AG08396 (cell line): ENCODE measurements around the gene ALK.

Source experiments
- DNase-seq: peaks from one replicate; pipeline ENCODE4 v3.0.0; 2012; ENCODE audit warnings: low spot score, mixed read lengths

Gene ALK

DNA sequence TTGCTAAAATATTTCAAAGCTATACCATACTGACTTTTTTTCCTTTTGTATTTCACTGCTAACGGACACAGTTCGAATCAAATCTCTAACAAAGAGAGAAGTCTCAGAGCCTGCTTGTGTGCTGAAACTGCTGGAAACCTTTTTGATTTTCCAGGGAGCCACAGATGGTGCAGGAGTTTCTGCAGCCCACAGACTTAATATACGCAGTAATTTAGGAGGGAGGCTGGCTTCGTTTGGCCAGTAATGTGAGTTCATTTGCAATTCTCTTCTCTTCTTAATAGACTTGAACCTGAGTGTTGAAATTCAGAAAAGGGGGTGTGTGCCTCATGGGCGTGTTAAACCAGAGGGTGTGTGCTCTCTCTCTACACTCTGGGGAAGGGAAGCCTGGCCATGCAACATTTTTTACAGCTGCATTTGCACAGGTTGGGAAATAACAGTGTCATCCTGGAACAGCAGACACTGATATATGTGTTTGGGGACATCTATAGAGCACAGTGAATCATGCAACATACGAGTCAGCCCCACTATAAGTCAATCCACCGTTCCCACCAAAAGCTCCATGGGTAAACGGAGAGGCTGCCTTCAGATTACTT is 473.2 kb downstream of the ALK start:
- no peak for DNase-seq

DNA sequence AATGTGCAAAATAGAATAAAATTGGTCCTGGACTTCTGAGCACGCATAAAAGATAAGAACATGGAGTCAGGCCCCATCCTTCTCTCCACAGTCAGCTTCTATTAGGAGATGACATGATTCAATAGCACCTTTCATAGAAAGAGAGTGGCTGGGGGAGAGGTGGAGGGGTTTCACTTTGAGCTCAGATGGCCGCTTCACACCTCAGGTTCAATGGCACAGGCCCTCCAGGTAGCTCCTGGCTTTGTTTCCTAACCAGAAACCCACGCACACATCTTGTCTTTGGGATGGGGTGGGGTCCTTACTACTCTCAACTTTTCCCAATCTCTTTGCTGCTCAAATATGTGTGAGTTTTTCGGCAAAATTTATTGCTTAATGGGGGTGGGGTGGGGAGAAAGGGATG is 473.9 kb downstream of the ALK start:
- no peak for DNase-seq

DNA sequence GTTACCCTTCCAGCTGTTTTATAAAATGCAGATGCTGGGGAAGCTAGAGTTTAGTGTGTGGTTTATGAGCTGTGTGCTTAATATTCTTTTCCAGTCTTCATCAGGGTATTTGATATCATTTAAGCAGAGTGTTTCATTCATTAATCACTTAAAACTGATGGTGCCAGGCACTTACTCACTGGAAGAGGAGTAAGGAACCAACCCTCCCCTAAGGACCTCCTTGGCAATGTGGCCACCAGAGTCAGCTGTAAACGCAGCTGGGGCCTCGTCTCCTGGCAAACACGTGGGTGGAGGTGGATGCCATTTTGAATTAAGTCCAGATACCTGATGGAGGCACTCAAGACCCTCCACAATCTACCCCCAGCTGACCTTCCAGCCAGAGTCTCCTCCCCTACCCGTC is 474.5 kb downstream of the ALK start:
- DNase-seq: no peak

DNA sequence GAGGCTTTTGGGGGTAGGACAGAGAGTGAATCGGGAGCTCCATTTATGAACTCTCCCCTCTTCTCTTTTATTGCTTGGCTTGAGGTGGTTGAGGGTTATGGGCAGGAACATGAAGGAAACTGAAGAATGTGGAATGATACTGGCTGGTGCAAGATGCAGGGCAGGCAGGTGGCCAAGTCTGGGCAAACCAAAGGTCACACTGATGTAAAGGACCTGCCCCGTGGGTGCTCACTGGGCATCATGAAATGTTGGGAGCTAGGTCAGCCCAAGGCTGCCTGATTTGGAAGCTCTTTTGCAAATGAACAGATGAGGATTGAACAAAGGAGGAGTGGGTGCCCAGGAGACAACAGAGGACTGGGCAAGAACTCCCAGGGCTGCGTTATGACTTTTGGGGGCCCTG is 477.2 kb downstream of the ALK start:
- no peak for DNase-seq

DNA sequence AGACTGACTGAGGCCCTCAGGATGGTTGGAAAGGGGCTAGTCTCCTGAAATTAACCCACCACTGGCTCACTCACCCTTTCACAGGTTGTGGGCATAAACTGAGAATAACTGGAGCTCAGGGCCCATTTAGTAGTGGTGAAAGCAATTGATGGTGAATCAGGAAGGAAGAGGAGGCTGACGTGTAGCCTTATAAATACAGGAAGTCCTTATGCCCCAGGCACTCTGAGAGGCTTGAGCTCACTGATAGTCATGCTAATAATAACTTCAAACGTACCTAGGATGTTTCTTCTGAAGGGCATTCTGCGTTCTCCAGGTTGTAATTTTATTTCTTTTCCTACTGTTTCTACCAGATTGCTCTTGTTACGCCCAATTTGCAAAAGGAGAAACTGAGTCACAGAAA is 477.8 kb downstream of the ALK start:
- no peak for DNase-seq

DNA sequence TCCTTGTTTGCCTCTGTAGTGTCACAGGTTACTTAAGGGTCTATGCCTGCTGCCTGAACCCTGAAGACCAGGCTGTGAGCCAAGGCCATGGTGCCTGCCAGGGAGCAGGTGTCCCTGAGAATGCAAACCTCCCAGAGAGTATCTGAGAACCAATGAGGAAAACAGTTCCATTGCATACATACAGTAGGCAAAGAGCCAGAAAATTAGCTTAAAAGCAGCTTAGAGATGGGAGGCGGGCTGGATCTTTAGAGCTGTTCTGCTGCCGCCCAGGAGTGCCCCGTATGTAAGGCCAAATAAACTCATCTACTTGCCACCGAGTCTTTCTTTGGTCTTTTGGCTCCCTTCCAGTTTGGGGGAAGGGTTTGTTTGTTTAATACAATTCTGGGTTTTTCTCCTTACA is 478.2 kb downstream of the ALK start:
- no peak for DNase-seq

DNA sequence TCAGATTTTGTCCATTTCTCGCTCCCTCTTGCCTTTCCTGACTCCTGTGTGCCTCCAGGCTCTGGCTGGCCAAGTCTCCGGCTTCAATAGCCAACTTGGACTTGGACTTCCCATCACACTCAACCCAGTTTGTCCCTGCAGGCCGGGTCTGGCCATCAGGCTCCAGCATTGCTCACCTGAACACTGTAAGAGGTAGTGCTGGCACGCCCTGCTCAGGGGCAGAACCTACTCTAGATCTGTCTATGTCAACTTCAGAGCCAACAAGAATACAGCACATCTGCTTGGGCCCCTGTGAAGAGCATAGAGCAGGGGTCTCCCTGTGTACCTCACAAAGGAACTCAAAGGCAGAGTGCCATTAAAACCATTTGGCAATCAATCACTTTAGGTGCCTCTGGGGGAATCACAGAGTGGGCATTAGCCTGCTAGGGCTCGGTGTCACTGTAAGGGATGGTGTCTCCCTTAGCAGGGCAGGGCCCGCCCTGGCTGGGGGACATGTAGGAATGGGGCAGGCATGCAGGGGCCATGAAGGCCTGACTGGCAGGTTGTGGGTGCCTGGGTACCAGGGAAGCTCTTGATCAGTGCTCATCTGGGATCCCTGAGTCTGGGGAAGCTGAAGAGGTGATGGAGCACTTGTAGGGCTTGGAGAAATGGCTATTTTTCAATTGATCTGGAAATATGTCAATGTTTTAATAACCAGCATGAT is 480.3 kb downstream of the ALK start:
- no peak for DNase-seq

DNA sequence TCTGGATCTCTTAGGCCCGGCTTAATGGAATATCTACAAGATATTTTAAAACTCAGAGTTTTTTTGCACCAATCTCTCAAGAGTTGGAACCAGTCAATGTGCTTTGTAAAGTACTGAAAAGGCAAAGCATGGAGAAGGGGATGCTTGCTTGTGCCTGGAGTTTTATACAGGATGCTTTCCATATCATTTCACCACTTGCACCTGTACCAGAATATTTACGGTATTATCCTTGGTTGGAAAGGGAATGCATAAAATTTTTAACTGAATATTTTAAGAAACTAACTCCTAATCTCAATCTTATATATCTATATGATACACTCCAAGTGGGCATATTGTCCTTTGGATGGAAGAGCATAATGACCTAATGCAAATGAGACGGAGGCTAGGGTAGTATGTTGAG is 487.5 kb downstream of the ALK start:
- DNase-seq: no peak

DNA sequence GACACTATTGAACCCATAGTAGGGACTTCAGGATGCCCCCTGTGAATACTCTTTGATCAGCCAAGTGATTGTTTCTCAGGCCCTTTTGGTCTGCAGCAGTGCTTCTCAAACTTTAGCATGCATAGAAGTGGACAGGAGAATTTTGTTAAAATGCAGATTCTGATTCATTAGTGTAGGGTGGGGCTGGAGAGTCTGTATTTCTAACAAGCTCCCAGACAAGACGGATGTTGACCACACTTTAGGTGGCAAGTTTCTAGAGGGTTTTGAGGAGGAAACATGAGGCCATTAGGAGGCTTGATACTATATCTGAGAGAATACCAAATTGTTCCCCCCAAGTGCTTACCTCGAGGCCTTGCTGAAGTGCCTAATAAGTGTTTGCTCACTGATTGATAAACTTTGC is 488.3 kb downstream of the ALK start:
- DNase-seq: no peak

DNA sequence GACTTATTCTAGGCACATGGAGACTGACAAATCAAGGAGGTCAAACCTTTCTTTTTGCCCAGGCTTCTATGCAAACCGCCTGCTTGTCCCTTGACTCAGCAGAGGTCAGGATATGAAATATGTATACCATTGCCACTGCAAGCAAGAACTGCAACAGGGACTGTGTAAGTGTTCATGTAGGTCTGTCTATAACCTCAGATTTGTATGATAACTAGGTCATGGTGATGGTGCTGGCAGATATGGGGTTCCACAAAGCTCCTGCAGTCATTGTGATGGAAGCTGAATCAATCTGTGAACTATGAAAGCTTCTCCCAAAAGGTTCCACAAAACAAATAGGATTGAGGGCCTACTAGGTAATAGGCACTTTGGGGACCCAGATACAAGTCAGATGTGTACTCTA is 489.9 kb downstream of the ALK start:
- DNase-seq: no peak

DNA sequence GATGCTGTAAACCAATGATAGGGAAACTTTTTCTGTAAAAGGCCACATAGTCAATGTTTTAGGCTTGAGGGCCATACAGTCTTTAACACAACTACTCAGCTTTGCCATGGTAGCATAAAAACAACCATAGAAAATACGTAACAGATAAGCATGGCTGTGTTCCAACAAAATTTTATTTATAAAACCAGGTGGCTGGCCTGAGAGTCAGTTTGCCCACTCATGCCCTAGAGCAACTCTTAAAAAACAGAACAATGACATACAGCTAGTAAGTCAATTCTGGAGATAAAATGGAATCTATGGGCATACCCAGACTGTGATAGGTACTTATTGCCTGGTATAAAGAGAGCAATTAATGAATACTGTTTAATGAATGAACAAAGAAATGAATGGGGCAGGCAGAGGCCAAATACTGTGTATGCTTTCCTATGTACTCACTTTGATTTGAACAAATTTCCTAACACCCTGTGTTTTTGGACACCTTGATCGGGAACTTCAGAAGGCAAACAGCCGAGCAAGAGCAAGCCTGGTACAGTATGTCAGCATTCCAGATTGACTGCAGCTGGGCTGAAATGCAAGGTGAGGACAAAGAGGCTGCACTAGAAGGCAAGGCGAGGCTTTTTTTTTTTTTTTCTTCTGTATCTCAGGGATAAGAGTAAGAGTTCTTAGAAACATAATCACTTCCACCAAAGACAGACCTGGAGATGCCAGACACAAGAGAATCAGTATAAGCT is 490.8 kb downstream of the ALK start:
- DNase-seq: no peak

DNA sequence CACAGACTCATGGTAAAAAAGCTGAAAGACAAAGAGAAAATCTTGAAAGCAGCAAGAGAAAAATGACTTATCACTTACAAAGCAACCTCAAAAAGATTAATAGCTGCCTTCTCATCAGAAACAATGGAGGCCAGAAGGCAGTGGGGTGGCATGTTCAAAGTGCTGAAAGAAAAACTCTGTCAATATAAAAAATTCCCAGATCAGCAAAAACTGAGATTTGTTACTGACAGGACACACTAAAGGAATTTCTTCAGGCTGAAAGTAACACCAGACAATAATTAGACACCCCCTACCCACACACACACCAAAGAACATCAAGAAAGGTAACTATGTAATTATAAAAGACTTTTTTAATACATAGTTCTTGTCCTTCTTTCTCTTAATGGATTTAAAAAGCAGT is 495.0 kb downstream of the ALK start:
- no peak for DNase-seq

DNA sequence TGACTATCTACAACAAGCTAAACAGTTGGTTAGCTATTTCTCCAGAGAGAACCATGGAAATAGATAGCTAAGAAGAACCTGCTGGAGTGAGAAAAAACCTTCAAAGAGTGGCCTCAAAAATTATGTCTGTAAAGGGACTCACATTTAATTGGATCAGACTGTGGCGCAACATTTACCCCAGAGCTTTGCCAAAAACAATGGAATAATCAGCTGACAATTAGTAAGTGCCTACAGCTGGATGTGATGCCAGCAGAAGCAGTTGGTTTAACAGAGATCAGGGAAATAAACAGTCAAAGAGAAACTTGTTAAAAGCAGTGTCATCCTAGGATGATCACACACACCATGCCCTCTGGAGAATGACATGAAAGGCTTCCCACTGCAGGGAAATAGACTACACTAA is 495.5 kb downstream of the ALK start:
- no peak for DNase-seq

DNA sequence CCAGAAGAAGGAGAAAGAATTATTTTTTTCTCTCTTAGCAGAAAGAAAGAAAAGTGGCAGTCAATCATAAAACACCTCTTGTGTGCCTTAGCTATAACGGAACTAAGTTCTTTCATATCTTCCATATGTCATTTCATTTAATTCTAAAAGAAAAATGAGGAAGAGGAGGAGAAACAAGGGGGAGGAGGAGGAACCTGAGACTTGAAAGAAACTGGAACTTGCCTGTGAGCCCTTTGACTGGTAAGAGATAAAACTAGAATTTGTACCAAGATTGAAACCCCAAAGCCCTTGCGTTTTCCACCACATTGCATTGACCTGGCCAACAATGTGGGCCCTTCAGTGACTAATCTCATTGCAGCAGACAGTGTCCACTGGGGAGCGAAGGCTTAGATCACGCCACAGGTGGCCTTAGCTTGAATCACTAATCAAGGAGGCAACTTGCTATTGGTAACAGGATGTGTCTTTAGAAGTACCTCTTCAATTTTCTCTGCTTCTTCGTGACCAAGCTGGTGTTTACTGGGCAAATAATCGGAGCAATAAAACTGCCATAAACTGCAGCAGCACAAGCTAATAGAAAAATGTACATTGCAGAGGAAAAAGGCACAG is 498.2 kb downstream of the ALK start:
- DNase-seq: no peak

DNA sequence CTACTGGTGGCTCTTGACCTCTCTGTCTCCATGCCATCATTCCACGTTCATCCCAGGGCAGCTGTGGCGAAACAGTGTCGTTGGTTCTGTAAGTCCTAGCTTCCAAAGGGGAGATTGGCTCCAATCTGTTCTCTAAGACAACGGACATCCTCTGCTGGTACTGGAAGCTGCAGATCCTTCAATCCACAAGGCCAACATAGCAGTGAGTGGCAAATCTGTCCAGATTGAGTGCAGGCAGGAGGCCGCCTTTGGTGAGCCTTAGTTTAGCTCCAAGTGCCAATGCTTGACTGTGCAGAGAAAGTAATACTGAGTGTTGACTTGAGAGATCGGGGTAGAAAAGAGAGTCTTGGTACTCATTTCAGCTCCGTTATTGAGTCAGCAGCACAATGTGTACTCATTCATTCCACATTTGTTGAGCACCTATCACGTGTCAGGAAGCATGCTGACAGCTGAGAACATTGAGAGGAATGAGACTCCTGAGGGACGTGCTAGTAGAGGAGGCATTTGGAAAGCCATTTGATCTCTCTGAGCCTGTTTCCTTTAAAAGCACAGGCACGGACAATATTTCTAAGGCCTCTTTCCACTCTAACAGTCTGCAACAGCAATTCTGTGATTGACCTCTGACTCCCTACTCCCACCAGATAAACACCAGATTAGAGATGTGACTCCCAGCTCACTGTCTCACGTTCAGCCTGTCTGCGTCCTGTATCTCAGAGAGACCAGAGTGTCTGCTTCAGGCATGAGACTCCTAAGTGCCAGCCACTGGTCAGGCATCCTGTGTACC is 500.2 kb downstream of the ALK start:
- peak; percentile 16 for DNase-seq

DNA sequence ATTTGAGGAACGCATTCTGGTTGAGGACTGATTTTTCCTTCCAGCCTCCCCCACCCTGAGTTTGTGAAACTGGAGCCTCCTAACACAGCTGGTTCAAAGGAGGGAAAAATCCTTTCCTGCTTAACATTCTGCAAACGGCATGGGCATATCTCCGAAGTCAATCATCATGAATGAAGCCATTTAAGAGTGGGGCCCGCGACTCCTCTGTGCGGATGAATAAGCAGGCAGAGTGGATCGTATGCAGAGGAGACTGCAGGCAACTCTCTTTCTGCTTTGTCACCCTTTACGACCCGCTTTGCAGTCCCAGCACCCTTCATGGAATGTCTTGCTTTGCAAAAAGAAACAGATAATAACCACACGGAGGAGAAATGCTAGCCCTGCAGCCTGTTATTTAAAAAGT is 500.9 kb downstream of the ALK start:
- no peak for DNase-seq

DNA sequence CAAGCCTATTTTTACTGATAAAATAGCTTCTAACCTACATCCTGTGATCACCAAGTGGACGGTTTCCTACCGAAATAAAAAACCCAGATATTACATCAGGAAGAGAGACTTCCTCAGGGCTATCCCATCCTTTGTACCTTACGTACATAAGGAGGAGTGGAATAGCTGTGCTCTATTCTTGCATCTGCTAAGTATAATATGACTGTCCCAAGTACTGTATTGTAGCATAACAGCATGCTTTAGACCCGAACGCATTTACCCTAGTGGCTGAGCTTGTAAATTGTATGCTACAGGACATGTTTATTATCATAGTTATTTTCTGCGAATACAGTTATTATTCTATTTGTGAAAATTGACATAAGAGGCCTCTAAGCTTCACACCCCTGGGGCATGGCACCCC is 503.8 kb downstream of the ALK start:
- DNase-seq: no peak

DNA sequence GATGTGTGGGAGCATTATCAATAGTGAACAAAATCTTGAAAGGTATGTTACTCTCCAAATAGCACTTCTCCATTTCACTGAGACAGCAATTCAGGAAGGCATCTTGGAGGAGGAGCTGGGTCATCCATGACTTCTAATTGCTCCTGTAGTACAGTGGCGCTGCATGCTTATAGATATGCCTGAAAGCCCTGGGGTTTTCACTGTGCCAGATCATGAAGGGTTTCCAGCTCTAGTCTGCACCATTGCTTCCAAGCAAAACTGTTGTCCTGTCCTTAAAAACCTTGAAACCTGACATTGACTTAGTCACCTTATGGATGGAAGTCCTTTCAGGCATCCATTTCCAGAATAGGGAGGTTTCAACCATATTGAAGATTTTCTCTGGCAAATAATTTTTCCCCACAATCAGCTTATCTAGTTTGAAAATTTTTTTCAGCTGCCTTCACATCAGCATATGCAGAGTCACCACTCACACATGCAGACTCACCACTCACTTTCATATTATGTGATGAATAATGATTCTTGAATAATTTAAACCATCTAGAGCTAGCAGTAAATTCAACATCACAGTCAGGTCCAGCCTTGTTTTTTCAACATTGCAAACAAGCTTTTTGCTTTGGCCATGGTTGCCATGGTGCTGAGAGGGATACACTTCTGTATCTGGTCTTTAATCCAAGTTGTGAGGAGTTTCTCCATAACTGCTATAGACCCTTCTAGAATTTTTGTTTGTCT is 509.0 kb downstream of the ALK start:
- no peak for DNase-seq

DNA sequence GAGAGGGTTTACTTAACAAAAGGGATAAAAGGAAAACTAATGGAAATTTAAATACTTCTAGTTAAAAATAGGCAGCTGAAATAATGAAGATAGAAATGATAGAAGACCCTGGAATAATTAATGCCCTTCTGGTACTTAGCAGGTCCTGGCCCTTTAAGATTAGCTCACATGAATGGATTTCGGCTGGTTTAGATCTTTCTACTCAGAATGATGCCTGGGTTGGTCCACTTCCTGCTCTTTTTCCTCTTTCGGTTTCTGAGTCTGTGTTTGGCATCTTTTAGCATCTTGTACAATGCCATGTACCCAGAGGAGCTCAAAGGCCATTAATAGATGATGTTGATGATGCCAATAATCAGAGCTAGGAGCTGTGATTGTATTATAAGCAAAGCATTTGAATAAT is 515.7 kb downstream of the ALK start:
- no peak for DNase-seq

DNA sequence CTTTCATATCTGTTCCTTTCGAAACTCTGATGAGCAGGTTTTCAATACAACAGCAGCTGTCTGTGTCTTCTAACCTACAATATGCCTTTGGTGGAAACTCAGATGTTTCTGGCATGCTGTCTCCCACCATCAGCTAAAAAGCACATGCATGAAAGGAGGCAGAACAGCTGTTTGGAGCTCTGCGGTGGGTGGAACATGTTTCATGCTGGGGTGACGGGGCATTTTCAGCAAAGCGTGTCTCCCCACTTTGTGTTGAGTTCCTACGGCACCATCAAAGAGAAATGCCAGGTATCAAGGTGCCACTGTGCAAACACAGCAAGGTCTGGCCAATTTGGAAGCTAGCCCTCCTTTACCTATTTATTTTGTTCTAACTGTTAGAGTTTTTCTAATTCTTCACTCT is 516.1 kb downstream of the ALK start:
- DNase-seq: no peak

DNA sequence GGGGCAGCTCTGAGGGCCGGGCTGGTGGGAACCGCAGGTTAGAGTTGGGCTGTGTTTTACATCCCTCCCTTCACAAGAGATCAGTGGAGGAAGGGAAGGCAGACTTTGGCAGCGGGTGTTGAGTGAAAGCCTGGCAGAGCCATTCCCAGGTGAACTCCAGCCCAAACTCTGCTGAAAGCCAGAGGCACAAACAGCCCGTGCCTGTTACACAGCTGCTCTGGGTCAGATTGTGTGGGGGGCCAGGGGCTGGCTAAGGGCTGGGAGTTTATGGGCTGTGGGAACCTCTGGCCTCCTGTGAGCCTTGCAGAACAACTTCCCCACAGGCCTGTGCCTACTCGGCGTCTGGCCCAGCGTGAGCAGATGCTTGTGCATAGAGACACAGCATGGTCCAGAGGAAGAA is 519.4 kb downstream of the ALK start:
- no peak for DNase-seq
